GM18861 (cell line): Measurements from ENCODE around the gene SMG9.
"Not testable (repeated sequence)": the region's sequence is repeated elsewhere in the genome, so short reads cannot be mapped to it uniquely, and the experiment has no call there.

ENCODE experiments used
- ATAC-seq: cut with Tn5 transposase; IDR thresholded peaks from one replicate; pipeline ENCODE4 v1.9.1; 2021; ENCODE audit not compliant: unreplicated experiment

Gene SMG9

GRCh38 chr19:43695985-43696704 lies 58.6 kb downstream of the SMG9 start:
- ATAC-seq, result no peak

- ATAC-seq, result no peak
These were observed 60.2 kb downstream of the SMG9 start for GRCh38 chr19:43694553-43694952.

- no peak for ATAC-seq
These were observed 61.9 kb downstream of the SMG9 start for GRCh38 chr19:43692877-43693276.

- no peak for ATAC-seq
These were observed 62.4 kb downstream of the SMG9 start for GRCh38 chr19:43692385-43692784.

- no peak for ATAC-seq
These were observed 63.0 kb downstream of the SMG9 start for GRCh38 chr19:43691755-43692154.

GRCh38 chr19:43690890-43691289 lies 63.9 kb downstream of the SMG9 start:
- ATAC-seq, result no peak

GRCh38 chr19:43690444-43690843 lies 64.3 kb downstream of the SMG9 start:
- no peak for ATAC-seq

- ATAC-seq, result no peak
These were observed 66.6 kb downstream of the SMG9 start for GRCh38 chr19:43688059-43688701.

- ATAC-seq, result no peak
These were observed 67.1 kb downstream of the SMG9 start for GRCh38 chr19:43687660-43687997.

GRCh38 chr19:43684326-43684725 lies 70.4 kb downstream of the SMG9 start:
- no peak for ATAC-seq

GRCh38 chr19:43683905-43684304 lies 70.9 kb downstream of the SMG9 start:
- no peak for ATAC-seq

- no peak for ATAC-seq
These were observed 71.7 kb downstream of the SMG9 start for GRCh38 chr19:43682824-43683661.

- not testable (repeated sequence) for ATAC-seq
These were observed 72.5 kb downstream of the SMG9 start for GRCh38 chr19:43682269-43682668.

GRCh38 chr19:43681821-43682220 lies 72.9 kb downstream of the SMG9 start:
- ATAC-seq, result no peak

- ATAC-seq, result no peak
These were observed 76.1 kb downstream of the SMG9 start for GRCh38 chr19:43678512-43679261.
